Stomach (tissue), 9 donors: Measurements from ENCODE around the gene TBXAS1. TPM values are rescaled to one million over a fixed set of nuclear protein-coding genes. Genes with fewer than 3 reads are reported as not detected.

Source experiments
- DNase-seq, 2 donors: peaks; one replicate each; pipeline versions ENCODE4 v3.0.0 to v3.0.0-alpha.2; 2013 to 2019
- H3K27ac ChIP-seq, 5 donors: fragments of 200-600 bp in 4 of 5; sonication (generic) in 4 of 5; one replicate each; pipeline ENCODE4 v1.5.1; 2013 to 2019; ENCODE audit warnings: mild to moderate bottlenecking in 1 of 5, moderate library complexity in 1 of 5
- H3K27me3 ChIP-seq, 3 donors: fragments of 200-600 bp; sonication (generic); one replicate each; pipeline ENCODE4 v1.5.1; 2017 to 2019; ENCODE audit warnings: mixed run types in 1 of 3
- H3K36me3 ChIP-seq, 4 donors: fragments of 200-600 bp; sonication (generic); 1 replicate in 3 of 4; 2 replicates in 1 of 4; pipeline ENCODE4 v1.5.1; 2016 to 2019
- H3K4me1 ChIP-seq, 4 donors: fragments of 200-600 bp; sonication (generic); one replicate each; pipeline ENCODE4 v1.5.1; 2016 to 2019
- H3K4me3 ChIP-seq, 4 donors: fragments of 200-600 bp; sonication (generic) in 3 of 4; one replicate each; pipeline ENCODE4 v1.5.1; 2016 to 2019; ENCODE audit warnings: mild to moderate bottlenecking in 1 of 4
- H3K9me3 ChIP-seq, 4 donors: fragments of 200-600 bp; sonication (generic); one replicate each; pipeline ENCODE4 v1.5.1; 2016 to 2019
- EP300 ChIP-seq: sonication (generic); formaldehyde crosslinking; IDR thresholded peaks from one replicate; pipeline ENCODE4 v1.6.1; 2017; ENCODE audit warnings: antibody characterized with exemption
- POLR2A ChIP-seq, 4 donors: fragments of 450-650 bp; IDR thresholded peaks; one replicate each; pipeline ENCODE4 v1.6.1; 2016; ENCODE audit warnings: antibody characterized with exemption in 4 of 4, control low read depth in 2 of 4, mild to moderate bottlenecking in 1 of 4, moderate library complexity in 1 of 4
- POLR2AphosphoS5 ChIP-seq, 3 donors: sonication (generic); formaldehyde crosslinking; IDR thresholded peaks; one replicate each; pipeline ENCODE4 v1.6.1; 2016; ENCODE audit warnings: antibody characterized with exemption in 3 of 3
- WGBS, 5 donors: extraction: QIAGEN DNeasy Blood & Tissue Kit in 3 of 5; methylation state at CpG; one replicate each; pipeline versions ENCODE4 v1.1.5 to v1.1.7; 2013 to 2018; 5-methylcytosine and 5-hydroxymethylcytosine counted together
- intact Hi-C: fragments of 100-400 bp; cut with DNase I; formaldehyde crosslinking; loops from one replicate; pipeline ENCODE4 v1.15.1; 2023; ENCODE audit warnings: low total_unique reads
- polyA plus RNA-seq, 3 donors: library from polyadenylated mRNA; stranded (reverse); fragments of 200-250 nt; gene quantifications; one replicate each; pipeline ENCODE4 v1.2.3, GENCODE V29; 2013
- total RNA-seq, 5 donors: library from RNA; depleted of rRNA; stranded (reverse); fragments of >200 nt; gene quantifications; one replicate each; pipeline versions ENCODE4 v1.1.0 to v1.2.3, GENCODE V29; 2014 to 2016
- TF ChIP-seq, protein P1 (sequence below), 7 experiments: fragments of 450-650 bp in 4 of 7; fragments of 200-600 bp in 3 of 7; sonication (generic) in 3 of 7; IDR thresholded peaks; one replicate each; pipeline ENCODE4 v1.5.1; 2016 to 2019; ENCODE audit warnings: antibody characterized with exemption in 7 of 7, control low read depth in 2 of 7, mild to moderate bottlenecking in 1 of 7
- donor health status: healthy with polysubstance abuse.
- donor health status: Bipolar disorder and iron deficiency.
- donor health status: healthy.

Gene TBXAS1
- total and polyA plus RNA-seq, 8 donors = 1.4 to 92.8 (median 15.1) TPM

- 54 to 81% (median 73%) methylated on average over 6 of the region's 6 CpGs for WGBS, 5 donors
- no peaks in the 10 kb centered on the region for H3K36me3 ChIP-seq
- peak in 1 of 2 donors; percentile 41 for DNase-seq
- no peak overlapping the region for H3K27ac ChIP-seq
- intact Hi-C loops = no loop called here
- peaks cover 0 to 8% (median 6%) of the 10 kb centered on the region in 4 donors for H3K4me1 ChIP-seq
- TF ChIP-seq, protein P1, sequence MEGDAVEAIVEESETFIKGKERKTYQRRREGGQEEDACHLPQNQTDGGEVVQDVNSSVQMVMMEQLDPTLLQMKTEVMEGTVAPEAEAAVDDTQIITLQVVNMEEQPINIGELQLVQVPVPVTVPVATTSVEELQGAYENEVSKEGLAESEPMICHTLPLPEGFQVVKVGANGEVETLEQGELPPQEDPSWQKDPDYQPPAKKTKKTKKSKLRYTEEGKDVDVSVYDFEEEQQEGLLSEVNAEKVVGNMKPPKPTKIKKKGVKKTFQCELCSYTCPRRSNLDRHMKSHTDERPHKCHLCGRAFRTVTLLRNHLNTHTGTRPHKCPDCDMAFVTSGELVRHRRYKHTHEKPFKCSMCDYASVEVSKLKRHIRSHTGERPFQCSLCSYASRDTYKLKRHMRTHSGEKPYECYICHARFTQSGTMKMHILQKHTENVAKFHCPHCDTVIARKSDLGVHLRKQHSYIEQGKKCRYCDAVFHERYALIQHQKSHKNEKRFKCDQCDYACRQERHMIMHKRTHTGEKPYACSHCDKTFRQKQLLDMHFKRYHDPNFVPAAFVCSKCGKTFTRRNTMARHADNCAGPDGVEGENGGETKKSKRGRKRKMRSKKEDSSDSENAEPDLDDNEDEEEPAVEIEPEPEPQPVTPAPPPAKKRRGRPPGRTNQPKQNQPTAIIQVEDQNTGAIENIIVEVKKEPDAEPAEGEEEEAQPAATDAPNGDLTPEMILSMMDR (IDR thresholded peaks at IDR 0.05) = no peak
- no peak for TF ChIP-seq EP300
- no peaks in the 10 kb centered on the region for H3K27me3 ChIP-seq
- H3K4me3 ChIP-seq = no peak overlapping the region
- no peaks in the 10 kb centered on the region for H3K9me3 ChIP-seq
These were observed 67.8 kb downstream of the TBXAS1 start for GRCh38 chr7:139896831-139897230.

DNA sequence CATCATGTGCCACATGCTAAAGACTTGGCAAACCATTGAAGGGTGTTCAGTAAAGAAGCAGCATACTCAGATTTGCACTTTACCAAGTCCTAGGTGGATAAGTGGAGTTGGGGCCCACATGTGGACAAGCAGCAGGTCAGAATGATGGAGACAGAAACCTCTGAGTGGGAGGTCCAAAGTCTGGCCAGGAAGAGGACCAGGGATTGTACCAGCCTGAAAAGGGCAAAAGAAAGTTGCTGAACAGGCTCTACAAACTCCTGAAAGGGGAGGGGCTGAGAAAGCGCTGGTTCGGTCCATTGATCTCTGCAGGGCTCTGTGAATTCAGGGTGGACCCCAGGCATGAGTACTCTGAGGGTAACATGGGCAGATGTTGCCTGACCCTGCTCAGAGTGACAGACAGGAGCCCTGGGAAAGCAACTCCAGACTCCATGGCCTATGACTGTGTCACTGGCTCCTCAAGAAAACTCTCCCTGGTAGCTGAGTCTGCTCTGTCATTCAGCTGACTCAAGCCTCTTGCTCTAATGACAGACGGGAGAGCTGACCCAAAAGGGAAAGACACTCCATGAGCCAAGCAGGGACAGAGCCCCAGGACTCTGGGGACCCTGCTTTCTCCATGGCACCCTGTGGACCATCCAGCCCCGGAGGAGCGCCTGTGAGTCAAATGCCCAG is 68.5 kb downstream of the TBXAS1 start:
- intact Hi-C loops = no loop called here
- WGBS, 5 donors = 49 to 76% (median 56%) methylated on average over 3 to 5 of the region's 5 CpGs
- Histone ChIP-seq H3K9me3 (no peaks in the 10 kb centered on the region), H3K4me3 (no peak overlapping the region), H3K27me3 (no peaks in the 10 kb centered on the region), H3K36me3 (no peaks in the 10 kb centered on the region), H3K4me1 (peaks cover 0 to 8% (median 6%) of the 10 kb centered on the region in 4 donors), H3K27ac (no peak overlapping the region)
- peak in 1 of 2 donors; percentile 38 for DNase-seq
- TF ChIP-seq, protein P1 (IDR thresholded peaks at IDR 0.05) = no peak
- TF ChIP-seq POLR2AphosphoS5 (IDR thresholded peaks at IDR 0.05) (no peak), EP300 (no peak), POLR2A (IDR thresholded peaks at IDR 0.05) (no peak)

DNA sequence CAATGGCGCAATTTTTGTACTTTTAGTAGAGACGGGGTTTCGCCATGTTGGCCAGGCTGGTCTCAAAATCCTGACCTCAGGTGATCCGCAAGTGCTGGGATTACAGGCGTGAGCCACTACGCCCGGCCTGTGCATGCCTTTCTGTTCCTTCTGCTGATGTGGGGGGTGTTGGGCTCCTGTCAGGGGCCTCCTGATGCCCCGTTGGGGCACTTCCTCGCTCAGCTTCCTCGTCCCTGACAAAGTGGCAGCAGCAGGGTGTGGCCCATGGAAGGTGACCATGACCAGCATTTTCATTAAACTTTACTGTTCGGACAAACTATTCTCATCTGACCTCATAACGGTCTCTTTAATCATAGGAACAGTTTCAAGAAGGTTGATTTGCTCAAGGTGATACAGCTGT is 69.4 kb downstream of the TBXAS1 start:
- Histone ChIP-seq H3K27me3 (no peaks in the 10 kb centered on the region), H3K4me1 (peaks cover 0 to 8% (median 6%) of the 10 kb centered on the region in 4 donors), H3K4me3 (no peak overlapping the region), H3K27ac (no peak overlapping the region), H3K9me3 (peaks cover 0 to 3% (median 0%) of the 10 kb centered on the region in 4 donors), H3K36me3 (no peaks in the 10 kb centered on the region)
- TF ChIP-seq, protein P1 (IDR thresholded peaks at IDR 0.05) = no peak
- TF ChIP-seq POLR2AphosphoS5 (IDR thresholded peaks at IDR 0.05) (no peak), POLR2A (IDR thresholded peaks at IDR 0.05) (no peak), EP300 (no peak)
- intact Hi-C loops = no loop called here
- DNase-seq = no peak
- WGBS, 5 donors = 80 to 91% (median 86%) methylated on average over 9 to 12 of the region's 12 CpGs

- 93 to 98% (median 94%) methylated on average over 5 of the region's 5 CpGs for WGBS, 5 donors
- no peaks in the 10 kb centered on the region for H3K36me3 ChIP-seq
- H3K27me3 ChIP-seq = no peaks in the 10 kb centered on the region
- H3K9me3 ChIP-seq = peaks cover 0 to 3% (median 0%) of the 10 kb centered on the region in 4 donors
- DNase-seq = no peak
- intact Hi-C loops = no loop called here
- peak overlapping the region in 1 of 5 donors; percentile 8 for H3K27ac ChIP-seq
- H3K4me3 ChIP-seq = no peak overlapping the region
- TF ChIP-seq, protein P1 (IDR thresholded peaks at IDR 0.05) = no peak
- TF ChIP-seq EP300 (no peak), POLR2A (IDR thresholded peaks at IDR 0.05) (no peak), POLR2AphosphoS5 (IDR thresholded peaks at IDR 0.05) (no peak)
- H3K4me1 ChIP-seq = peaks cover 0 to 8% (median 6%) of the 10 kb centered on the region in 4 donors
These were observed 70.4 kb downstream of the TBXAS1 start for GRCh38 chr7:139899328-139899955.
